Right atrium auricular region (tissue), 2 donors: ENCODE data around the gene ANKRD33B. TPM values are rescaled to one million over a fixed set of nuclear protein-coding genes. Genes with fewer than 3 reads are reported as not detected.

ENCODE experiments used
- DNase-seq: peaks from one replicate; pipeline ENCODE4 v3.0.0-alpha.2; 2019; ENCODE audit warnings: low spot score
- H3K27ac ChIP-seq, 2 donors: fragments of 200-600 bp; sonication (generic); 1 replicate in 1 of 2; 2 replicates in 1 of 2; pipeline ENCODE4 v1.5.1; 2016 to 2019
- H3K27me3 ChIP-seq, 2 donors: fragments of 200-600 bp; sonication (generic); one replicate each; pipeline versions ENCODE4 v1.5.1 to v1.6.0; 2017 to 2019
- H3K36me3 ChIP-seq: fragments of 200-600 bp; sonication (generic); one replicate; pipeline ENCODE4 v1.5.1; 2016
- H3K4me1 ChIP-seq, 2 donors: fragments of 200-600 bp; sonication (generic); one replicate each; pipeline versions ENCODE4 v1.5.1 to v1.6.0; 2017 to 2019
- H3K4me3 ChIP-seq, 2 donors: fragments of 200-600 bp; sonication (generic); 1 replicate in 1 of 2; 2 replicates in 1 of 2; pipeline ENCODE4 v1.5.1; 2017 to 2019; ENCODE audit warnings: mild to moderate bottlenecking in 1 of 2, moderate library complexity in 1 of 2
- H3K9me3 ChIP-seq, 2 donors: fragments of 200-600 bp; sonication (generic); one replicate each; pipeline ENCODE4 v1.5.1; 2019
- total RNA-seq, 2 donors: library from RNA; depleted of rRNA; stranded (reverse); fragments of >200 nt; gene quantifications; one replicate each; pipeline ENCODE4 v1.1.0, GENCODE V29; 2016
- TF ChIP-seq, protein P1 (sequence below), 2 donors: fragments of 200-600 bp; sonication (generic); IDR thresholded peaks; one replicate each; pipeline ENCODE4 v1.5.1; 2019; ENCODE audit warnings: antibody characterized with exemption in 2 of 2

The ANKRD33B gene
- total RNA-seq, 2 donors from 2014 or later = 1.2 to 4.7 TPM

DNA sequence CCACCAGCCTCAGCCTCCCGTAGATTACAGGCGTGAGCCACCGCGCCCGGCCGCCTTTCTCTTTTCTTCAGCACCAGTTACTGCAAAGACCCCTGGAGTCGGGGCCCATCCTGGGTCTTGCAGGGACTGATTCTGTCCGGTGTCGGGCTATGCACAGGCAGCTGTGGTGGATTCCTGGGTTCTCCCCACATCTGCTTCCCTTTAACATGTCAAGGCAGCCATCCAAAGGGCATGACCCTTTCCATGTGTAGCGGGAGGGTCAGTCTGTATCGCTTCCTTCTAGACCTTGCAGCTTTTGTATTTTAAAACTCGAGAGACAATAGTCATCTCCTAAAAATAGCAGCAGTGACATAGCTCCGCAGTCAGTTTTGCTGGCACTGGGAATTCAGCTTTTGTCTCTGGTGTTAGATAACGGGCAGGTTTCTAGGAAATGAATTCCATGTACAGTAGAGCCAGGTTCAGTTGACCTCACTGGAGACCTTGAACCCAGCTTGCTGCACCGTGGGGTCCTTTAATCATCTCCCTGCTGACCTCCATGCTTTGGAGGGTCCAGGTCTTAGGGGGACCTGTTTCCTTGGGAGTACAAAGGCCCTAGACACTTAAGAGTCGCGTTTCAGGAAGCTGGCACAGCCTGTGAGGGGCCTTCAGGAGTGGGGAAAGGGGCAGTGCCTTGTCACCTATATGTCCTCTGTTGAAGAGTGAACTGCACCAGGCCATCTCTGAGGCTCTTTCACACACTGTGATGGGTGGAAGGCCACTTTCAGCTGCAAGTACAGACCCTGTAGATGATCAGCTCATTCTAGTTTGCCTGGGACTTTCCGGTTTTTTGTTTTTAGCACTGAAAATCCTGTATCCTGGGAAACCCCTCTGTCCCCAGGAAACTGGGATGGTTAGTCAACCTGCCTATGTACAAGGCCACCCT is 13.8 kb downstream of the ANKRD33B start:
- no peaks in the 10 kb centered on the region for H3K9me3 ChIP-seq
- no peak overlapping the region for H3K4me3 ChIP-seq
- DNase-seq = peak; percentile 67
- peaks cover 0 to 17% of the 10 kb centered on the region in 2 donors for H3K4me1 ChIP-seq
- H3K36me3 ChIP-seq = no peaks in the 10 kb centered on the region
- TF ChIP-seq, protein P1, sequence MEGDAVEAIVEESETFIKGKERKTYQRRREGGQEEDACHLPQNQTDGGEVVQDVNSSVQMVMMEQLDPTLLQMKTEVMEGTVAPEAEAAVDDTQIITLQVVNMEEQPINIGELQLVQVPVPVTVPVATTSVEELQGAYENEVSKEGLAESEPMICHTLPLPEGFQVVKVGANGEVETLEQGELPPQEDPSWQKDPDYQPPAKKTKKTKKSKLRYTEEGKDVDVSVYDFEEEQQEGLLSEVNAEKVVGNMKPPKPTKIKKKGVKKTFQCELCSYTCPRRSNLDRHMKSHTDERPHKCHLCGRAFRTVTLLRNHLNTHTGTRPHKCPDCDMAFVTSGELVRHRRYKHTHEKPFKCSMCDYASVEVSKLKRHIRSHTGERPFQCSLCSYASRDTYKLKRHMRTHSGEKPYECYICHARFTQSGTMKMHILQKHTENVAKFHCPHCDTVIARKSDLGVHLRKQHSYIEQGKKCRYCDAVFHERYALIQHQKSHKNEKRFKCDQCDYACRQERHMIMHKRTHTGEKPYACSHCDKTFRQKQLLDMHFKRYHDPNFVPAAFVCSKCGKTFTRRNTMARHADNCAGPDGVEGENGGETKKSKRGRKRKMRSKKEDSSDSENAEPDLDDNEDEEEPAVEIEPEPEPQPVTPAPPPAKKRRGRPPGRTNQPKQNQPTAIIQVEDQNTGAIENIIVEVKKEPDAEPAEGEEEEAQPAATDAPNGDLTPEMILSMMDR (IDR thresholded peaks at IDR 0.05) = no peak
- no peaks in the 10 kb centered on the region for H3K27me3 ChIP-seq
- peak overlapping the region; percentile 14 to 64 for H3K27ac ChIP-seq

DNA sequence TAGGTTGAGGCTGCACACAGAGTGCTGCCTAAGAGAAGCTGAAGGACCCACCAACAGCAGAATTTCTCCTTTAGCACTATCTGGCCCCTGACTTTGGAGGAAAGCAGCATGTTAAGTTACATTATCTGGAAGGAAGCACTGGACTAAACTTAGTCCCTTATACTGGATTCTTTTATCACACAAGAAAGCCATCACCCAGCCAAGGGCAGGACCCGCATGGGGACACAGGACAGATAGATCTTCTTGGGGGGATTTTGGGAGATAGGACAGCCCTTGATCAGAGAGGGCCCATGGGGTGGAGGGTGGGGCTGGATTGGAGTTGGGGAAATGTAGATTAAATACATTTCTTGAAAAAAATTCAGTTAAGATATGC is 14.4 kb downstream of the ANKRD33B start:
- DNase-seq = peak; percentile 49
- Histone ChIP-seq H3K36me3 (no peaks in the 10 kb centered on the region), H3K4me1 (peaks cover 0 to 17% of the 10 kb centered on the region in 2 donors), H3K9me3 (no peaks in the 10 kb centered on the region), H3K27me3 (no peaks in the 10 kb centered on the region), H3K27ac (peak overlapping the region in 1 of 2 donors; percentile 64), H3K4me3 (no peak overlapping the region)
- TF ChIP-seq, protein P1 (IDR thresholded peaks at IDR 0.05) = no peak

DNA sequence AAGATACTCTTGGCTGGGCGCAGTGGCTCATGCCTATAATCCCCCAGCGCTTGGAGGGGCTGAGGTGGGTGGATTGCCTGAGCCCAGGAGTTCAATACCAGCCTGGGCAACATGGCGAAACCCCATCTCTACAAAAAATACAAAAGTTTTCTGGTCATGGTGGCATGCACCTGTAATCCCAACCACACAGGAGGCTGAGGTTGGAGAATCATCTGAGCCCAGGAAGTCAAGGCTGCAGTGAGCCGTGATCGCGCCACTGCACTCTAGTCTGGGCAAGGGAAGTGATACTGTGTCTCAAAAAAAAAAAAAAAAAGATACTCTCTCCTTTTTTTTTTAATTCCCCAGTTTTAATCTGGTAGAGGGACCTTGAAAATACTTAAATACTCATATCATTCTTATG is 15.0 kb downstream of the ANKRD33B start:
- DNase-seq = peak; percentile 30
- Histone ChIP-seq H3K4me3 (no peak overlapping the region), H3K9me3 (no peaks in the 10 kb centered on the region), H3K4me1 (peaks cover 0 to 17% of the 10 kb centered on the region in 2 donors), H3K36me3 (no peaks in the 10 kb centered on the region), H3K27me3 (no peaks in the 10 kb centered on the region), H3K27ac (no peak overlapping the region)
- TF ChIP-seq, protein P1 (IDR thresholded peaks at IDR 0.05) = no peak

DNA sequence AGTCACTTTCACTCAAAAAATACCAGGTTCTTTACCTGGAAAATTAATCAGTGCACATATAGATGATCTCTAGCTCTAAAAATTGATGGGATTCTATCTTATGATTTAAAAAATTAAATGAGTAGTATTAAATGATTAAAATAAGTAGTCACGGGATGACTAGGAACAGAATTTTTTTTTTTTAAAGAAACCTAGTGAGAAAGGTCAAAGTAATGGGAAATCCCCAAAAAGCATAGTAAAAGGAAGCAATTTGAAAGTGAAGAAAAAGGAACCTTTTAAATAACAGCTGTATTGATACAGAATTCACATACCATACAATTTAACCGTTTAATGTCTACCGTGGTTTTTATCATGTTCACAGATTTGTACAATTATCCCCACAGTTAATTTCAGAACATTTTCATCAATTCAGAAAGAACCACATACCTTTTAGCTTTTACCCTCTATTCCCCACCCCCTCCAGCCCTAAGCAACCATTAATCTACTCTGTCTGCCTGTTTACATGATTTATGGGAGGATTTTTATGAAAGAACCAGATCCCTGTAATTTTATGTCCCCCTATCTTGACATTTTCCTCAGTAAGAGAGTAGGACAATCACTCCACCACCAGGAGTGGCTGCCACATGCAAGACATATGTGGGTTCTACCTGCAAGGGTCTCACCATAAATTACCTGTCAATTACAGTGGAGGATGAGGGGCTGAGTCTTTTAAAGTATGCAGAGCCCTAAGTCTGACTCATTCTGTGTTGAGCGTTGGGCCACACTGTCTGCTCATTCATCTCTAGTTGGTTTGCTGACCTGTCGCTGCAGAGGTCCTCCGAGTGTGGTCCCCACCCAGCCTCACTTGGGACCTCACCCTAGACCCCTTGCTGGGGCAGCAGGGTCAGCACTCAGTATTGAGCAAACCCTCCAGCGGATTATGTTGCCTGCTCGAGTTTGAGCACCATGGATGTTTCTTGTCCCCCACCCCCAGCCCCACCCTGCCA is 16.0 kb downstream of the ANKRD33B start:
- Histone ChIP-seq H3K27me3 (no peaks in the 10 kb centered on the region), H3K27ac (no peak overlapping the region), H3K4me1 (peaks cover 0 to 17% of the 10 kb centered on the region in 2 donors), H3K4me3 (no peak overlapping the region), H3K9me3 (no peaks in the 10 kb centered on the region), H3K36me3 (no peaks in the 10 kb centered on the region)
- TF ChIP-seq, protein P1 (IDR thresholded peaks at IDR 0.05) = no peak
- peak; percentile 38 for DNase-seq

DNA sequence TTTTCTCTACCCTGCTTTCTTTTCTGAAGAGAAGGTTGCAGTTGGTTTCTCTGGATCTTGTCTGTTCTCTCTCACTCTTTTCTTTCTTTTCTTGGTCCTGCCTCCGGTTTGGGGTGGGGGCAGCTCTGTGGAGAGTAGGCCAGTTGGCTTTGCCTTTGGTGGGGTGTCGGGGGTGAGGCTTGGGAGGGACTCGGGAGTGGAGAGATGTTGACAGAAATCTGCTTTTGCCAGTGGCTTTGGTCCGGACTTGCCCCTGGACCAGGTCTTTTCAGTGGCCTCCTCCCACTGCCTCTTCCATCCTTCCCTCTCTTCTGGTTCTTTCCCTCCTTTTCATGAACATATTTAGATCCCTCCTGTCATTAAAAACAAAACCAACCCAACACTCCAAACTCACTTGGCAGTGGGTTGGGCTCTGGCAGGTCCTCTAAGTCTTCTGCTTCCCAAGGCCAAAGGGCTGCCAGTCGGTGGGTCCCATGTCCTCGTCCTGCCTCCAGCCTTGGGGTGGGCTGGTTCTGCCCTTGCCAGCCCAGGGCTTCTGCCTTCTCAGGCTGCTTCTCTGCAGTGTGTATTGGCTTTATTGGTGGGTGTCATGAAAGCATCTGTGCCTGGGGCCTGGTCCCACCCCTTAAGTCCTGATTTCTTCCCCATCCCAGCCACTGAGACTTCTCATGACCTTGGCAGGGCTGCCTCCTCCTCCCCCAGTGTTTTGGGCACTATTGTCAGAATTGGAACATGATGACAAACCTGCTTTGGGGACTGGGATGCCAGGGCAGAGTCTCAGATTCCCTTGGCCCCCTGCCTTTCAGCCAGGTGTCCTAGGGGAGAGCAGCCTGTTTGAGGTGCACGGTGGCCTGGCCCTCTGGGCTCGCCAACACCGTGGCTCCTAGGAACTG is 16.9 kb downstream of the ANKRD33B start:
- no peaks in the 10 kb centered on the region for H3K9me3 ChIP-seq
- no peaks in the 10 kb centered on the region for H3K27me3 ChIP-seq
- H3K36me3 ChIP-seq = no peaks in the 10 kb centered on the region
- no peak overlapping the region for H3K27ac ChIP-seq
- no peak overlapping the region for H3K4me3 ChIP-seq
- TF ChIP-seq, protein P1 (IDR thresholded peaks at IDR 0.05) = no peak
- DNase-seq = peak; percentile 26
- H3K4me1 ChIP-seq = peaks cover 0 to 17% of the 10 kb centered on the region in 2 donors
